ENCODE data around the gene TMED1. TPM values are rescaled to one million over a fixed set of nuclear protein-coding genes. Genes with fewer than 3 reads are reported as not detected.

TMED1 gene, protein sequence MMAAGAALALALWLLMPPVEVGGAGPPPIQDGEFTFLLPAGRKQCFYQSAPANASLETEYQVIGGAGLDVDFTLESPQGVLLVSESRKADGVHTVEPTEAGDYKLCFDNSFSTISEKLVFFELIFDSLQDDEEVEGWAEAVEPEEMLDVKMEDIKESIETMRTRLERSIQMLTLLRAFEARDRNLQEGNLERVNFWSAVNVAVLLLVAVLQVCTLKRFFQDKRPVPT
- total RNA-seq (63.2 and 65.0 TPM in 2 replicates), polyA plus RNA-seq (93.1 and 95.4 TPM in 2 replicates)

DNA sequence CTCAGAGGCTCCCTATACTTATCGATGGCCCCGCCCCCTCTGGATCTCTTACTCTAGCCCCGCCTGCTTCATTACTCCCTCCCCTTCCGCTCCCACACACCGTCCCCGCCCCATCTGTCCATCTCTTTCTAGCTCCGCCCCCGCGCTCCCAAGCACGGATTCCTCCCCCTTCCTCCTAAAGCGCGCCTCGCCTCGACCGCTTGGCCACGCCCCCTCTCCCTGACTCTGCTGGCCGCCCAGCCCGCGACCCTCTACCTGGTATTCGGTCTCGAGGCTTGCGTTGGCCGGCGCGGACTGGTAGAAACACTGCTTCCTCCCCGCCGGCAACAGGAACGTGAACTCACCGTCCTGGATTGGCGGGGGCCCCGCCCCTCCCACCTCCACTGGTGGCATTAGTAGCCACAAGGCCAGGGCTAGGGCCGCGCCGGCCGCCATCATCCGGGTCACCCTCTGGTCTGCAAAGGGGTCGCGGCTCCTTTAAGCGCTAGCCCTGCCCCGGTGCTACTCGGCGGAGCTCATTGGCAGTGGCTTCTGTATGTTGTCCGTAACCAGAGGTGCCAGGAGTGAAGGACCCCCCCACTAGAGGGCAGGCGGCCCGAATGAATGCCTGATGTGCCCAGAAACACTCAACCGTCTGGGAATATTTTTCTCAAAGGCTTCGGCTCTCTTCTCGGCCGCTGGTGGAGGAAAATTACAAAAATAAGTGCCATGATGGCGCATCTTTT is at the start of gene TMED1:
TMED1 (minus strand) TSS at position 459 of the 725 bp plus-strand sequence; CDS start at position 438, 21 bp downstream.
- H3K27me3 ChIP-seq = no peaks in the 10 kb centered on the region
- no peaks in the 10 kb centered on the region for H3K9me2 ChIP-seq (replicated peaks; ENCODE audit: insufficient read depth)
- H3K4me3 ChIP-seq = peak within 1 kb of the TSS; percentile 38
- WGBS (ENCODE audit: low lambda C conversion rate, missing lambda C conversion rate) = under 1% methylated on average over 37 of the region's 50 CpGs
- peak within 1 kb of the TSS; percentile 72 for H3K4me2 ChIP-seq
- peak; percentile 100 for DNase-seq (ENCODE audit: low spot score)
- no peaks in the 10 kb centered on the region for H3K9me3 ChIP-seq (ENCODE audit: low read depth)
- H3K79me2 ChIP-seq = no peaks in the 10 kb centered on the region
- peak within 1 kb of the TSS; percentile 96 for H3K27ac ChIP-seq
- peak within 1 kb of the TSS; percentile 67 for H2AFZ ChIP-seq
- no peaks in the 10 kb centered on the region for H4K20me1 ChIP-seq (ENCODE audit: insufficient read depth, poor library complexity, severe bottlenecking)
- no peaks in the 10 kb centered on the region for H3K36me3 ChIP-seq (replicated peaks; ENCODE audit: insufficient read depth, low read depth)
- TF ChIP-seq EZH2phosphoT487 (IDR thresholded peaks at IDR 0.05; ENCODE audit: low read depth, severe bottlenecking, unreplicated experiment) = no peak
- TF ChIP-seq, protein P1, sequence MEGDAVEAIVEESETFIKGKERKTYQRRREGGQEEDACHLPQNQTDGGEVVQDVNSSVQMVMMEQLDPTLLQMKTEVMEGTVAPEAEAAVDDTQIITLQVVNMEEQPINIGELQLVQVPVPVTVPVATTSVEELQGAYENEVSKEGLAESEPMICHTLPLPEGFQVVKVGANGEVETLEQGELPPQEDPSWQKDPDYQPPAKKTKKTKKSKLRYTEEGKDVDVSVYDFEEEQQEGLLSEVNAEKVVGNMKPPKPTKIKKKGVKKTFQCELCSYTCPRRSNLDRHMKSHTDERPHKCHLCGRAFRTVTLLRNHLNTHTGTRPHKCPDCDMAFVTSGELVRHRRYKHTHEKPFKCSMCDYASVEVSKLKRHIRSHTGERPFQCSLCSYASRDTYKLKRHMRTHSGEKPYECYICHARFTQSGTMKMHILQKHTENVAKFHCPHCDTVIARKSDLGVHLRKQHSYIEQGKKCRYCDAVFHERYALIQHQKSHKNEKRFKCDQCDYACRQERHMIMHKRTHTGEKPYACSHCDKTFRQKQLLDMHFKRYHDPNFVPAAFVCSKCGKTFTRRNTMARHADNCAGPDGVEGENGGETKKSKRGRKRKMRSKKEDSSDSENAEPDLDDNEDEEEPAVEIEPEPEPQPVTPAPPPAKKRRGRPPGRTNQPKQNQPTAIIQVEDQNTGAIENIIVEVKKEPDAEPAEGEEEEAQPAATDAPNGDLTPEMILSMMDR (IDR thresholded peaks at IDR 0.05; ENCODE audit: poor library complexity) = peak; percentile 13
- H3K4me1 ChIP-seq (ENCODE audit: insufficient read depth) = peaks cover 5% of the 10 kb centered on the region

DNA sequence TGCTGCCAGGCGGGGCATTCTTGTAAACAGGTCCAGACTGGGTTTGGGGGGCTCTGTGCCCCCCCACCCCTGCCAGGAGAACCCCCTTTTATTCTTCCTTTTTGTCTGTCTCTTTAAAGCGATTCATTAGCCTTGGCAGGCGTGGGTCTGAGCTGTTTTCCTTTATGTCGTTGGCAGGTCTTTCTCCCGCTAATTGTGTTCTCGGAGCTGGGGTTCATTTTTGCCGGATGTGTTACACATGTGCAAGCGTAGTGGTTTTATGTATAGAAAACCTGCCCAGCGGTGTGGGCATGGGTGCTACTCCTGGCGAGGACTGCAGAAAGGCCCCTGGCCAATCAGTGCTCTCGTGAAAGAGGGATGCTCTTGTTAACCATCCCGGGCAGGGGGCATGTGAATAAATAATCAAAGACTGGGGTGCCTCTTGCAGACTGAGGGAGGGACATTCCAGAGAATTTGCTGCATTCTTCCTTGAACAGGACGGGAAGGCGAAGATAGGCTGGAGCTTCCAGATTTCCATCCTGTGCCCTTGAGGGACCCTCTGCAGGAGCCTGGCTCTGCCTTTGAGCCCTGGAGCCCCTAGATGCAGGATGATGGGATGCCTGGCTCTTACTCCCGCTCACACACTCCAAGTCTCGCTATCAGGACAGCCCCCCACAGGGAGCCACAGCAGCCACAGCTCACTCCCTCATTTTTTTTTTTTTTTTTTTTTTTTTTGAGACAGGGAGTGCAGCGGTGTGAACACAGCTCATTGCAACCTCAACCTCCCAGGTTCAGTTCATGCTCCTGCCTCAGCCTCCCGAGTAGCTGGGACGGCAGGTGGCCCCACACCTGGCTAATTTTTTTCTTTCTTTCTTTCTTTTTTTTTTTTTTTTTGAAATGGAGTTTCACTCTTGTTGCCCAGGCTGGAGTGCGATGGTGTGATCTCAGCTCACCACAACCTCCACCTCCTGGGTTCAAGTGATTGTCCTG is 49.5 kb upstream of the TMED1 start:
- Histone ChIP-seq H3K9me3 (ENCODE audit: low read depth) (no peaks in the 10 kb centered on the region), H2AFZ (no peak overlapping the region), H3K9me2 (replicated peaks; ENCODE audit: insufficient read depth) (no peaks in the 10 kb centered on the region), H3K27me3 (no peaks in the 10 kb centered on the region), H3K4me3 (no peak overlapping the region), H3K36me3 (replicated peaks; ENCODE audit: insufficient read depth, low read depth) (no peaks in the 10 kb centered on the region), H3K4me2 (peak overlapping the region; percentile 44), H3K27ac (peak overlapping the region; percentile 69), H3K79me2 (peaks cover 96% of the 10 kb centered on the region), H4K20me1 (ENCODE audit: insufficient read depth, poor library complexity, severe bottlenecking) (peaks cover 29% of the 10 kb centered on the region), H3K4me1 (ENCODE audit: insufficient read depth) (peaks cover 23% of the 10 kb centered on the region)
- DNase-seq (ENCODE audit: low spot score) = peak; percentile 6
- TF ChIP-seq EZH2 (IDR thresholded peaks at IDR 0.05; ENCODE audit: borderline replicate concordance) = no peak
- no peak for TF ChIP-seq EZH2phosphoT487 (IDR thresholded peaks at IDR 0.05; ENCODE audit: low read depth, severe bottlenecking, unreplicated experiment)
- TF ChIP-seq, protein P1 (IDR thresholded peaks at IDR 0.05; ENCODE audit: poor library complexity) = no peak
- 76% methylated on average over 20 of the region's 20 CpGs for WGBS (ENCODE audit: low lambda C conversion rate, missing lambda C conversion rate)

DNA sequence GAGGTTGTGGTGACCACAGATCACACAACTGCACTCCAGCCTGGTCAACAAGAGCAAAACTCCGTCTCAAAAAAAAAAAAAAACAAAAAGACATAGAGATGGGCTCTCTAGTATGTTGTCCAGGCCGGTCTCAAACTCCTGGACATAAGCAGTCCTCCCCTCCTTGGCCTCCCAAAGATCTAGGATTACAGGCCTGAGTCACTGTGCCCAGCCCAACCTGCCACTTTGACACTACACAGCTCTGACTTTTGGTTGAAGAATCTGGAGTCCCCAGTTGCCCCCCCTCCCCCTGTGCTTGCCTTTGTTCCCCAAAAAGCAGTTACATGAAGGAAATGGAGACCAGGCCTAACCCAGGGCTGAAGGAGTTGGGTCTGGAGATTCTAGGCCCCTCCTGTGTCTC is 48.3 kb upstream of the TMED1 start:
- Histone ChIP-seq H3K4me1 (ENCODE audit: insufficient read depth) (peaks cover 29% of the 10 kb centered on the region), H3K79me2 (peaks cover 99% of the 10 kb centered on the region), H3K4me3 (no peak overlapping the region), H3K9me3 (ENCODE audit: low read depth) (no peaks in the 10 kb centered on the region), H2AFZ (no peak overlapping the region), H4K20me1 (ENCODE audit: insufficient read depth, poor library complexity, severe bottlenecking) (peaks cover 37% of the 10 kb centered on the region), H3K4me2 (peak overlapping the region; percentile 44), H3K36me3 (replicated peaks; ENCODE audit: insufficient read depth, low read depth) (no peaks in the 10 kb centered on the region), H3K27ac (peak overlapping the region; percentile 69), H3K27me3 (no peaks in the 10 kb centered on the region), H3K9me2 (replicated peaks; ENCODE audit: insufficient read depth) (no peaks in the 10 kb centered on the region)
- no peak for TF ChIP-seq EZH2 (IDR thresholded peaks at IDR 0.05; ENCODE audit: borderline replicate concordance)
- no peak for TF ChIP-seq EZH2phosphoT487 (IDR thresholded peaks at IDR 0.05; ENCODE audit: low read depth, severe bottlenecking, unreplicated experiment)
- TF ChIP-seq, protein P1 (IDR thresholded peaks at IDR 0.05; ENCODE audit: poor library complexity) = no peak
- WGBS (ENCODE audit: low lambda C conversion rate, missing lambda C conversion rate) = 58% methylated on average over 2 of the region's 2 CpGs
- DNase-seq (ENCODE audit: low spot score) = peak; percentile 60
